Osteoblast (primary cell): ENCODE data around the gene FCER1G. TPM values are rescaled to one million over a fixed set of nuclear protein-coding genes. Genes with fewer than 3 reads are reported as not detected.

ENCODE experiments used
- DNase-seq: peaks from one replicate; pipeline ENCODE4 v3.0.0; 2011; ENCODE audit warnings: low spot score, mixed read lengths; ENCODE audit not compliant: insufficient read length; ENCODE audit errors: missing footprints
- H2AFZ ChIP-seq: 2 replicates; pipeline ENCODE4 v1.6.0; 2011; ENCODE audit warnings: mild to moderate bottlenecking, low read length
- H3K27ac ChIP-seq: 2 replicates; pipeline ENCODE4 v1.5.1; 2011; ENCODE audit warnings: mild to moderate bottlenecking, low read depth, low read length, moderate library complexity
- H3K27me3 ChIP-seq: 2 replicates; pipeline ENCODE4 v1.6.0; 2012; ENCODE audit warnings: mild to moderate bottlenecking, control low read depth, inconsistent platforms, low read length, moderate library complexity; ENCODE audit not compliant: insufficient read depth
- H3K36me3 ChIP-seq: 2 replicates; pipeline ENCODE4 v1.5.1; 2011; ENCODE audit warnings: mild to moderate bottlenecking, low read length, control low read depth, moderate library complexity; ENCODE audit not compliant: insufficient read depth
- H3K4me1 ChIP-seq: 2 replicates; pipeline ENCODE4 v1.5.1; 2011; ENCODE audit warnings: mild to moderate bottlenecking, low read length, control low read depth, moderate library complexity; ENCODE audit not compliant: insufficient read depth
- H3K4me2 ChIP-seq: 2 replicates; pipeline ENCODE4 v1.6.0; 2011; ENCODE audit warnings: mild to moderate bottlenecking, low read length; ENCODE audit not compliant: insufficient read depth
- H3K4me3 ChIP-seq: fragments of 200-600 bp; sonication (generic); 3 replicates; pipeline ENCODE4 v1.5.1; 2012; ENCODE audit warnings: mild to moderate bottlenecking, low read length, inconsistent platforms; ENCODE audit not compliant: insufficient read depth
- H3K79me2 ChIP-seq: 2 replicates; pipeline ENCODE4 v1.6.0; 2012; ENCODE audit warnings: mild to moderate bottlenecking, low read length, control low read depth, inconsistent platforms; ENCODE audit not compliant: insufficient read depth
- H3K9me3 ChIP-seq: 2 replicates; pipeline ENCODE4 v1.5.1; 2011; ENCODE audit warnings: low read depth, low read length, control low read depth
- H4K20me1 ChIP-seq: 2 replicates; pipeline ENCODE4 v1.6.0; 2012; ENCODE audit warnings: mild to moderate bottlenecking, low read length, control low read depth; ENCODE audit not compliant: insufficient read depth
- total RNA-seq: library from RNA; depleted of rRNA; stranded (reverse); fragments of >200 nt; gene quantifications from 2 replicates; pipeline ENCODE4 v1.2.3, GENCODE V29; 2012
- TF ChIP-seq, protein P1 (sequence below): IDR thresholded peaks from 2 replicates; pipeline ENCODE4 v1.5.1; 2011; ENCODE audit warnings: mild to moderate bottlenecking, low read depth, low read length, moderate library complexity; ENCODE audit errors: extremely low read depth

FCER1G gene
- total RNA-seq, 1 donor, result 0.72 TPM

DNA sequence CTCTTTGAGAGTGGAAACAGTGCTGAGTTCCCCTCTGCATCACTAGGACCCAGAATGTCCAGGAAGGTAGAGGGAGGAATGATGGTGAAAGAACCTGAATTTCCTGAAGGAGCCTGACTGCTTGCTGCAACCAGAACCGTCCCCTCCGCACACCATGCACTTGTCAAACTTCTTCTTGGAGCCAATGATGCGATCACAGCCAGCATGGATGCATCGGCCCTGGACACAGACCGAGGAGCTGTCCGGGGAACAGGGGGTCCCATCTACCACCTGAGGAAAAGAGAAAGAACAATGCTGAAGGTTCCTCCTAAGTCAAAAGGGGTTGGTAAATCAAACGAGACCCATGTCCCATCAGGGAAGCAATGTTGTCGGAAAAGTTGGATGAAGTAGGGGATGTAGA is 23.1 kb upstream of the FCER1G start:
- H3K79me2 ChIP-seq, result peaks cover 7% of the 10 kb centered on the region
- H3K9me3 ChIP-seq, result no peaks in the 10 kb centered on the region
- H3K27me3 ChIP-seq, result no peaks in the 10 kb centered on the region
- H3K4me2 ChIP-seq, result no peak overlapping the region
- H4K20me1 ChIP-seq, result no peaks in the 10 kb centered on the region
- no peak overlapping the region for H3K4me3 ChIP-seq
- H3K36me3 ChIP-seq, result peaks cover 17% of the 10 kb centered on the region
- TF ChIP-seq, protein P1, sequence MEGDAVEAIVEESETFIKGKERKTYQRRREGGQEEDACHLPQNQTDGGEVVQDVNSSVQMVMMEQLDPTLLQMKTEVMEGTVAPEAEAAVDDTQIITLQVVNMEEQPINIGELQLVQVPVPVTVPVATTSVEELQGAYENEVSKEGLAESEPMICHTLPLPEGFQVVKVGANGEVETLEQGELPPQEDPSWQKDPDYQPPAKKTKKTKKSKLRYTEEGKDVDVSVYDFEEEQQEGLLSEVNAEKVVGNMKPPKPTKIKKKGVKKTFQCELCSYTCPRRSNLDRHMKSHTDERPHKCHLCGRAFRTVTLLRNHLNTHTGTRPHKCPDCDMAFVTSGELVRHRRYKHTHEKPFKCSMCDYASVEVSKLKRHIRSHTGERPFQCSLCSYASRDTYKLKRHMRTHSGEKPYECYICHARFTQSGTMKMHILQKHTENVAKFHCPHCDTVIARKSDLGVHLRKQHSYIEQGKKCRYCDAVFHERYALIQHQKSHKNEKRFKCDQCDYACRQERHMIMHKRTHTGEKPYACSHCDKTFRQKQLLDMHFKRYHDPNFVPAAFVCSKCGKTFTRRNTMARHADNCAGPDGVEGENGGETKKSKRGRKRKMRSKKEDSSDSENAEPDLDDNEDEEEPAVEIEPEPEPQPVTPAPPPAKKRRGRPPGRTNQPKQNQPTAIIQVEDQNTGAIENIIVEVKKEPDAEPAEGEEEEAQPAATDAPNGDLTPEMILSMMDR, result no peak
- no peak for DNase-seq
- peak overlapping the region; percentile 13 for H3K27ac ChIP-seq
- no peak overlapping the region for H2AFZ ChIP-seq
- peaks cover 9% of the 10 kb centered on the region for H3K4me1 ChIP-seq

DNA sequence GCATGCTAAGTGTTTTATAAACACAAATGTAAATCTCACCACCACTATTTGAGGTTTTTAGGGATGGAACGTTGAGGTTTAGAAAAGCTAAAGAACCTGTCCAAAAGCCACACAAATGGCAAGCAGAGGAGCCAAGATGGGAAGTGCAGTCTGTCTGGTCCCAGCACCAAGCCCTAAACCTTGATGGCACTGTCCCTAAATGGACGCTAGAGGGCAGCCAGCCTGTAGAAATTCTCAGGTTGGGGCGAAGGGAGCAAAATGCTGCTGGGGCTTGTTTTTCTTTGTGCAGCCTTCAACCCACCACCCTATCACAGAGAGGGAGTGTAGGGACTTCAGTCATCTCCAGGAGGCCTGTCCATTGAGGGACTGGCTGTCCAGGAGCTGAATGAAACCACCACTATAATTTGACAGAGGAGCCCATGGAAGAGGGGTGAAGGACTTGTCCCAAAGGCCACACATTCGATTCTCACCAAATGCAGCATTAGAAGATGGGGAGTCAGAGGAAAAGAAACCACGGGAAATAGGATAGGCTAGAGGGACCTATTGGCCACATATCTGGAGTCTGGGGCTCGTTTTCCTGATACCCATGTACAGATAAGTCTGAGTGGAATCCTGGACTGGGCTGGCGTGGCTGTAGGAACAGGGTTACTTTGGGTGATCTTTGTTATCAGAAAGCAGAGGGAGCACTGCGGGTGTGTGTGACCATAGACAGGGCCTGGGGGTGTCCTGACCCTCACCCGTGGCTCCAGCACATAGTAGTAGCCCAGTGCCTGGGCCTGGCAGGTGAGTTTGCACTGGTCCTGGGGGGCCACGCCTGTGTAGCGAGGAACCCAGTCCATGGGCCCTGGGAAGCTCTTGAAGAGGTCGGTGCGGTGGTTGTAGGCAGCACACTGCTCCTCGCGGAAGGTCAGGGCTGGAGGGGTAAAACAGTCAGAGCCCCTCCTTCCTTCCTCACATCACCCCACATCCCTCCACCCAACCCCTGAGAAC is 22.3 kb upstream of the FCER1G start:
- no peaks in the 10 kb centered on the region for H4K20me1 ChIP-seq
- TF ChIP-seq, protein P1, result peak; percentile 93
- no peak overlapping the region for H3K4me3 ChIP-seq
- H3K27ac ChIP-seq, result peak overlapping the region; percentile 1
- DNase-seq, result peak; percentile 95
- peak overlapping the region; percentile 17 for H2AFZ ChIP-seq
- no peaks in the 10 kb centered on the region for H3K9me3 ChIP-seq
- no peaks in the 10 kb centered on the region for H3K27me3 ChIP-seq
- H3K4me1 ChIP-seq, result peaks cover 17% of the 10 kb centered on the region
- peaks cover 17% of the 10 kb centered on the region for H3K36me3 ChIP-seq
- peaks cover 10% of the 10 kb centered on the region for H3K79me2 ChIP-seq
- no peak overlapping the region for H3K4me2 ChIP-seq

DNA sequence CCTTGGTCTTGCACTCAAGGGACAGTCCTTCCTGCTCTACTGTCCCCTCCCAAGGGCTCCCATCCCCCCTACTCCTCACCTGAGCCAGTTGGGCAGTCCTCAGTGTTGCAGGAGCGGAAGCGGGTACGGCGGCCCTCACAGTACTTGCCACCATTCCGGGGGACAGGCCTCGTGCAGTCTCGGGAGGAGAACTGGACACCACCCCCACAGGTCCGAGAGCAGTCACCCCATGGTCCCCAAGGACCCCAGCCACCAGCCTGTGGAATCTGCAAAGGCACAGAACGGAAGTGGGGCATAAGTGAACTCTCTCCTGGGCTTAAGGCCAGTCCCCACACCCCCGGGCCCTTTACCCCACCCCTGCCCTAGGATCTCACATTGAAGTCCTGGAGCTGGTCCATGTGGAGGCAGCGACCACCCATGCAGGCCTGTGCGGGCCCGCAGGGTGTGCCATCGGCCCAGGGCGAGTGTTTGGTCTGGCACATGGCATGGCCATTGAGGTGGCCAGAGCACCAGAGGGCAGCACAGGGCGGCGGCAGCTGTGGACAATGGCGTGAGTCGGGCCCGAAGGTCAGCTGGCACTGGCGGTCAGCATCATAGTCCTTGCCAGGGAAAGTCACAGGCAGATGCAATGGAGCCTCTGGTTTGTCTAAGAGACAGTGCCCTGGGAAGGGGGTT is 21.4 kb upstream of the FCER1G start:
- Histone ChIP-seq H3K4me2 (no peak overlapping the region), H3K4me1 (peaks cover 27% of the 10 kb centered on the region), H3K27ac (peak overlapping the region; percentile 26), H4K20me1 (no peaks in the 10 kb centered on the region), H3K36me3 (peaks cover 17% of the 10 kb centered on the region), H3K4me3 (no peak overlapping the region), H3K9me3 (no peaks in the 10 kb centered on the region), H3K79me2 (peaks cover 11% of the 10 kb centered on the region), H3K27me3 (no peaks in the 10 kb centered on the region), H2AFZ (peak overlapping the region; percentile 44)
- peak; percentile 89 for DNase-seq
- TF ChIP-seq, protein P1, result peak; percentile 36

DNA sequence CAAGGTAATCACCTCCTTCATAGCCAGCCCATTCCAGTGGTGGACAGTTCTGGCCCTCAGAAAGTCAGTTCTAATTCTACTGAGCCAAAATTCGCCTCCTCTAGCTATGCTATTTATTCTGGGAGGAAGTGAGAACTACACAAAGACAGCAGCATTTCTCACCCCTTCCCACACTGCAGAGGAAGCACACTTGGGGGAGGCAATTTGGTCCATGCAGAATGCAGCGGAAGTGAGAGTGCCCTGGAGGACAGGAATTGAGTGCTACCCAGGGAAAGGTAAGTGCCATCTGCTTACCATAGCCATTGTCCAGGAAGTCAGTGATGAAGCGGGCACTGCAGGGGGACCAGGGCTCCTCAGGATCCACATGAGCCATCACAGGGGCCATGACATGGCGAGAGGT is 19.9 kb upstream of the FCER1G start:
- peaks cover 34% of the 10 kb centered on the region for H3K4me1 ChIP-seq
- H3K4me3 ChIP-seq, result no peak overlapping the region
- peaks cover 11% of the 10 kb centered on the region for H3K79me2 ChIP-seq
- no peak for DNase-seq
- no peaks in the 10 kb centered on the region for H3K9me3 ChIP-seq
- TF ChIP-seq, protein P1, result no peak
- H4K20me1 ChIP-seq, result no peaks in the 10 kb centered on the region
- peaks cover 17% of the 10 kb centered on the region for H3K36me3 ChIP-seq
- no peak overlapping the region for H2AFZ ChIP-seq
- H3K27me3 ChIP-seq, result no peaks in the 10 kb centered on the region
- H3K4me2 ChIP-seq, result no peak overlapping the region
- no peak overlapping the region for H3K27ac ChIP-seq
